ENCODE results near the gene TMEM50B. TPM values are rescaled to one million over a fixed set of nuclear protein-coding genes. Genes with fewer than 3 reads are reported as not detected.
A peak's percentile ranks its signal among the peaks of the same experiment; 100 is the strongest.

Gene TMEM50B
- polyA plus RNA-seq, 3 donors = 33.8 to 43.0 (median 38.2) TPM

GRCh38 chr21:33403786-33404585 is 75.8 kb downstream of the TMEM50B start:
- peaks cover 42 to 47% of the 10 kb centered on the region in 2 donors for H3K36me3 Mint-ChIP-seq
- Histone ChIP-seq H3K9ac (ENCODE audit: insufficient read depth, low read length, poor library complexity, severe bottlenecking) (peak overlapping the region; percentile 100), H3K27ac (ENCODE audit: low read depth in 1 of 2, low read length in 2 of 2) (peak overlapping the region; percentile 98 to 100), H3K4me2 (replicated peaks; ENCODE audit: extremely low read depth, low read length, poor library complexity, severe bottlenecking) (peak overlapping the region; percentile 91), H3K27me3 (ENCODE audit: control insufficient read depth in 2 of 2, insufficient read depth in 2 of 2, low read length in 2 of 2) (no peaks in the 10 kb centered on the region), H3K9me3 (replicated peaks in 1 of 2; ENCODE audit: control insufficient read depth in 1 of 2, insufficient read depth in 1 of 2, low read length in 2 of 2) (no peaks in the 10 kb centered on the region), H3K36me3 (replicated peaks in 1 of 2; ENCODE audit: control insufficient read depth in 1 of 2, insufficient read depth in 2 of 2, low read length in 2 of 2) (peaks cover 19 to 31% of the 10 kb centered on the region in 2 donors), H3K4me3 (replicated peaks in 1 of 3; ENCODE audit: low read depth in 2 of 3, low read length in 3 of 3) (peak overlapping the region; percentile 83 to 100 (median 99)), H4K20me1 (ENCODE audit: insufficient read depth, low read length) (peaks cover 52% of the 10 kb centered on the region), H3K79me2 (ENCODE audit: insufficient read depth, low read length) (peaks cover 62% of the 10 kb centered on the region), H2AFZ (ENCODE audit: insufficient read depth, low read depth, low read length, poor library complexity, severe bottlenecking) (no peak overlapping the region), H3K4me1 (ENCODE audit: control insufficient read depth in 1 of 2, insufficient read depth in 2 of 2, low read length in 2 of 2) (peaks cover 81 to 83% of the 10 kb centered on the region in 2 donors)
- H3K4me1 Mint-ChIP-seq = peaks cover 66% of the 10 kb centered on the region
- H3K27ac Mint-ChIP-seq = peak overlapping the region; percentile 98 to 100 (median 99)
- WGBS (ENCODE audit: insufficient coverage) = 2% methylated on average over 44 of the region's 47 CpGs
- H3K27me3 Mint-ChIP-seq (ENCODE audit: low read depth in 3 of 3) = no peaks in the 10 kb centered on the region
- peaks cover 0 to 2% (median 0%) of the 10 kb centered on the region in 7 donors for H3K9me3 Mint-ChIP-seq
- peak overlapping the region; percentile 99 to 100 for H3K4me3 Mint-ChIP-seq
- no peak for TF ChIP-seq CTCF (IDR thresholded peaks at IDR 0.05)
- intact Hi-C loops (cut with micrococcal nuclease) = loop anchor here (2.0 to 5.0 kb wide), 4 partner anchors 21 to 207 kb away; no protein-coding TSS in a partner anchor
- DNase-seq = peak; percentile 41 to 50 (median 48)

- H3K4me2 ChIP-seq (replicated peaks; ENCODE audit: extremely low read depth, low read length, poor library complexity, severe bottlenecking) = peak within 1 kb of the TSS; percentile 91
- H3K79me2 ChIP-seq (ENCODE audit: insufficient read depth, low read length) = peaks cover 55% of the 10 kb centered on the region
- H3K9ac ChIP-seq (ENCODE audit: insufficient read depth, low read length, poor library complexity, severe bottlenecking) = peak within 1 kb of the TSS; percentile 100
- no peak for TF ChIP-seq CTCF (IDR thresholded peaks at IDR 0.05)
- no peak within 1 kb of the TSS for H2AFZ ChIP-seq (ENCODE audit: insufficient read depth, low read depth, low read length, poor library complexity, severe bottlenecking)
- H3K4me1 ChIP-seq (ENCODE audit: control insufficient read depth in 1 of 2, insufficient read depth in 2 of 2, low read length in 2 of 2) = peaks cover 81 to 83% of the 10 kb centered on the region in 2 donors
- peaks cover 66% of the 10 kb centered on the region for H3K4me1 Mint-ChIP-seq
- H3K27ac Mint-ChIP-seq = peak within 1 kb of the TSS; percentile 99 to 100 (median 99)
- H3K4me3 ChIP-seq (replicated peaks in 1 of 3; ENCODE audit: low read depth in 2 of 3, low read length in 3 of 3) = peak within 1 kb of the TSS; percentile 83 to 100 (median 99)
- H3K27me3 Mint-ChIP-seq (ENCODE audit: low read depth in 3 of 3) = peaks cover 0 to 4% (median 0%) of the 10 kb centered on the region in 3 donors
- peak within 1 kb of the TSS; percentile 98 to 100 for H3K27ac ChIP-seq (ENCODE audit: low read depth in 1 of 2, low read length in 2 of 2)
- H3K27me3 ChIP-seq (ENCODE audit: control insufficient read depth in 2 of 2, insufficient read depth in 2 of 2, low read length in 2 of 2) = no peaks in the 10 kb centered on the region
- peak in 2 of 3 donors; percentile 46 to 53 for DNase-seq
- 0% methylated on average over 83 of the region's 89 CpGs for WGBS (ENCODE audit: insufficient coverage)
- peaks cover 38 to 43% of the 10 kb centered on the region in 2 donors for H3K36me3 Mint-ChIP-seq
- peaks cover 45% of the 10 kb centered on the region for H4K20me1 ChIP-seq (ENCODE audit: insufficient read depth, low read length)
- no peaks in the 10 kb centered on the region for H3K9me3 ChIP-seq (replicated peaks in 1 of 2; ENCODE audit: control insufficient read depth in 1 of 2, insufficient read depth in 1 of 2, low read length in 2 of 2)
- peaks cover 0 to 2% (median 0%) of the 10 kb centered on the region in 7 donors for H3K9me3 Mint-ChIP-seq
- intact Hi-C loops (cut with micrococcal nuclease) = loop anchor here (2.0 to 5.0 kb wide), 4 partner anchors 20 to 206 kb away; no protein-coding TSS in a partner anchor
- peaks cover 16 to 26% of the 10 kb centered on the region in 2 donors for H3K36me3 ChIP-seq (replicated peaks in 1 of 2; ENCODE audit: control insufficient read depth in 1 of 2, insufficient read depth in 2 of 2, low read length in 2 of 2)
- peak within 1 kb of the TSS; percentile 99 to 100 for H3K4me3 Mint-ChIP-seq
Observed at GRCh38 chr21:33403128-33403785, 76.5 kb downstream of the TMEM50B start, which contains the start of gene IFNGR2. TSS of gene IFNGR2 (plus strand) at chr21:33403413. CDS start at chr21:33403544, 131 bp downstream.
